SU-DHL-6 (cell line): ENCODE results near the gene ABCA4.

Source experiments
- CTCF ChIP-seq: fragments of 200-600 bp; sonication (generic); IDR thresholded peaks from one replicate; pipeline ENCODE4 v1.5.1; 2017; ENCODE audit warnings: antibody characterized with exemption, mild to moderate bottlenecking, low read length, moderate library complexity; ENCODE audit not compliant: insufficient read depth, poor library complexity, severe bottlenecking
- EZH2phosphoT487 ChIP-seq: fragments of 200-600 bp; sonication (generic), shearing (Covaris generic); conservative IDR thresholded peaks from 2 replicates; pipeline ENCODE4 v1.6.1; 2018; ENCODE audit warnings: mild to moderate bottlenecking, antibody characterized with exemption, low read length, moderate library complexity, mixed read lengths

- TF ChIP-seq CTCF = peak; percentile 53
- TF ChIP-seq EZH2phosphoT487 = no peak
Measured at GRCh38 chr1:94025383-94026340, 95.3 kb downstream of the ABCA4 start.
